NCI-H1092 (cell line): ENCODE results near the gene CNOT4.
"Not testable (repeated sequence)": the region's sequence is repeated elsewhere in the genome, so short reads cannot be mapped to it uniquely, and the experiment has no call there.

ENCODE experiments used
- DNase-seq: peaks from one replicate; lab custom pipeline; 2025; lab: John Stamatoyannopoulos, UW

Gene CNOT4

GRCh38 chr7:135454060-135454459, 55.8 kb downstream of the CNOT4 start:
- no peak for DNase-seq

DNA sequence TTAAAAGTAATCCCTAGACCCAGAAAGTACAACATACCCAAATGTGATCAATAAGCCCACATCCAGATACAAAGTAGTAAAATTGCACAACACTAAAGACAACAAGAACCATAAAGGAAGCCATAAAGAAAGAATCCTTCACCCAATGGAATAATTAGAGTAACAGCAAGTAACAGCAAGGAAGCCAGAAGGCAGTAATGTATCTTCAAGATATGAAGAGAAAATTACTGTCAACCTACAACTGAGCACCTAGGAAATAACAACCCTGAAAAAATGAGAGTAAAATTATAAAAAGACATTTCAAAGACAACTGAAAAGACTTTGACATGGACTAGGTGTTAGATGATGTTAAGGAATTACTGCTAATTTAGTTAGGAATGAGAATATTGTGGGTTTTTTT, 60.5 kb downstream of the CNOT4 start:
- no peak for DNase-seq

GRCh38 chr7:135448753-135449152, 61.1 kb downstream of the CNOT4 start:
- DNase-seq: no peak

DNA sequence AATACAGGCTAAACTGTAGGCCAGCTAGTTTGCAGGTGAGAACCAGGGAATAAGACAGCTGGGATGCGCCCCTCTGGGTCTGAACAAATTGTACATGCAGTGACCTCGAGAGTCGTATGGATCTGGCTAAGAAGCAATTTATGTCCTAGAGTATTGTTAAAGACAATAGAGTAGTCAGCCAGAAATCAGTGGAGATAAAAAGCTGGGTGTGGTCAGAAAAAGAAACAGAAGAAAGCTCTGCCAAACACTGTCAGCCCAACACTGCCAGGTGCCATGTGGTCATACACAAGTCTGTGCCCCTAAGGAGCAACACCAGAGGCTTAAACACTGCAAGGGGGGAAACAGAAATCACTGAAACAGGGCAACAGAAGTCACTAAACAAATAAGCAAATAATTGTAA, 62.2 kb downstream of the CNOT4 start:
- DNase-seq: no peak

DNA sequence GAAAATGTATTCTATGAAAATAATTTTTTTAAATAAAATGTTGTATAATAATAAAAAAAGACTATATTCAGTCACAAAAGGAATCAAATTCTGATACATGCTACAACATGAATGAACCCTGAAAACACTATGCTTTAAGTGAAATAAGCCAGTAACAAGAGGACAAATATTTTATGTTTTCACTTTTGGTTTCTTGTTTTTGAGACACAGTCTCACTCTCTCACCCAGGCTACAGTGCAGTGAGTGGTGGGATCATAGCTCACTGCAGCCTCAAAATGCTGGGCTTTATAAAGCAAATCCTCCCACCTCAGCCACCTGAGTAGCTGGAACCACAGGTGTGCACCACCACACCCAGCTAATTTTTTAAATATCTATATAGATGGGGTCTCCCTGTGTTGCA, 64.2 kb downstream of the CNOT4 start:
- no peak for DNase-seq

- not testable (repeated sequence) for DNase-seq
These were observed 64.6 kb downstream of the CNOT4 start for GRCh38 chr7:135445266-135445665.

- no peak for DNase-seq
These were observed 68.1 kb downstream of the CNOT4 start for GRCh38 chr7:135441791-135442190.

- DNase-seq: no peak
These were observed 75.9 kb downstream of the CNOT4 start for GRCh38 chr7:135434047-135434446.

GRCh38 chr7:135430626-135431025, 79.3 kb downstream of the CNOT4 start:
- no peak for DNase-seq

DNA sequence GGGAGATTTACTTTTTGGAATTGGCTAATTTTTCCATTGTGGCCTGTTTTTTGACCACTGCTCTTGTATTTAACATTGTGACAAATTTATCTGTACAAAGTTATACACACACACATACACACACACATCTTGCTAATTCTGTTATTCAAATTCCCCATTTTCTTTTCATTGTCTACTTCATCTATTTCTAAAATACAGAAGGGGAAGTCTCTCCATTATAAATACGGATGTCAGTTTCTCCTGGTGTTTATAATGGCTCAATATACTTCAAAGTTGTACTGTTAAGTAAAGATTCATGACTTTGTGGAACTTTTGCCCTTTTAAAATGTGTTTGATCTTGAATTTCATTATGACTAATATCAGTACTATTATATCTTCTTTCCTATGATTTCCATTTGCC, 81.0 kb downstream of the CNOT4 start:
- no peak for DNase-seq

- DNase-seq: no peak
These were observed 81.9 kb downstream of the CNOT4 start for GRCh38 chr7:135428011-135428410.

DNA sequence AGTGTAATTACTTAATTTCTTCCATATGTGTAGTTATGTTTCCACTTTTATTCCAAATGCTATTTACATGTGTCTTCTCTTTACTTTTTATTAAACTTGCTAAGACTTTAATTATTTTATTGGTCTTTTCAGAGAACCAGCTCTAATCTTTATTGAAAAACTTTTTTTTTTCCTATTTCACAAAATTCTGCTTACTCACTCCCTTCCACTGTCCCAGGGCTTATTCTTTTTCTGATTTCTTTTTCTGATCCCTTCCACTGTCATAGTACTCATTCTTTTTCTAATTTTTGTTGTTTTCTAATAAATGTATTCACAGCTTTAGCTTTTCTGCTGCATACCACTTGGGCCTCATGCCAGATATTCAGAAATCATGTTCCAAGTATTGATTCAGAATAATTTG, 82.7 kb downstream of the CNOT4 start:
- no peak for DNase-seq

DNA sequence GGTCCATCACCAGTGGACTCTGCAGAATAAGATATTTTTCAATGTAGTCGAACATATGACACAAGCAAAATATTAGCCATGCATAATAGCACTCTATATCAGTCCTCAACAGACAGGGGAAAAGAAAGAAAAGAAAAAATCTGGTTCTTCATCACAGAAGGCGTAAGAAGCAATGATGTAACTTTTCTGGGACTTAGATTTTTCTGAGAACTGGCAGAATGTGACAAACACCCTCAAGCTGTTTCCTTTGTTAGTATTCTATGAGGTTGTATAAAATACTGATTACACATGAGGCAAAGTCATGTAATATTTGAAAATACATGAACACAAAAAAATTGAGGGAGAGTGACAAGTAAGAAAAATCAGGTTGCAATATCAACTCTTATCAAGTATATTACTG, 84.9 kb downstream of the CNOT4 start:
- no peak for DNase-seq

DNA sequence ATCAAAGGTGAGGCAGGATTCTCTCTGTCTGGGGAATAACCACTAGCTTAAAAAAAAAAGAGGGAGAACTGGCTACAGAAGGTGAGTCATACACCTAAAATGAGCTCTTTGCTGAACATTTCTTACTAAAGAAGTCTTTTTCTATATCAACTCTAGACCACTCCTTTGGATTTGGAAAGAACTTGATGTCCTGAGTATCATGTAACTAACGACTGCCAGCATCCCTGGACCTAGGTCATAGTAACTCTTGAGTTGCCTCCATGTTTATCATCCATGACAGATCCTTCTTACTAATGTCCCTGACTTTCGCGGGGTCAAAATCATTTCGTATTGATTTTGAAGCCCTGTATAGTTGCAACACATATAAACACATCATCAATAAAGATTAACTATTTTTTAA, 89.1 kb downstream of the CNOT4 start:
- DNase-seq: no peak

DNA sequence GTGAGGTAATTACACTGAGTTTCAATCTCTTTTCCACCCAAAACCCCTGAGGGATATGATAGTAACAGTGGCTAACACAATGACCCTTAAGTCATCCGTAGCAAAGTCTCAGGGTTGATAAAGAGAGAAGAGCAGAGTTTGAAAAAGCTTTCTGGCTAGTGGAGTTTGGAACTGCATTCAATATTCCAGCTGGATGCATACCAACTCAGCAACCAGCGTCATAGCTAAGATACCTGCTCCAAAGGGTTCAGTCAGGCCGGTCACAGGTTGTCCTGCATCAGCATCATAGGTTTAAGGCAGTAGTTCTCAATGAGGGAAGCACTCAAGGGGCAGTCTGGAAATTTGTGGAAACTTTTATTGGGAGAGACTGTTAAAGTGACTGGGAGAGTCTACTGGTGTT, 93.5 kb downstream of the CNOT4 start:
- no peak for DNase-seq

- DNase-seq: no peak
These were observed 95.0 kb downstream of the CNOT4 start for GRCh38 chr7:135414850-135415439.

DNA sequence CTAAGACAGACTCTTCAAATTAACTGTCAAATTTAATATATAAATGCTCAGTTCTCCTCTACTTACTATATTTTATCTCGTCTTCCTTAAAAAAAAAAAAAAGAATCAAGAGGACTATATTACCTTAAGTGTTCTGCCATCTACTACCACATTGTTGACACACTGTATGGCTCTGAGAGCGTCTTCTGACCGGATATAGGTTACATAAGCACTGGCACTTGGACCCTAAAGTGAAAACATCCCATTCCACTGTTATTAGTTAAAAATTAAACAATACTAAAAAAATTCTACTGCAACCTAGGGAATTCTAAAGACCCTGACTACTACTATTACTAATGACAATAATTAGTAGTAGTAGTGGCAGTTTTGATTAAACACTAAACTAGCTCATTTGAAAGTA, 95.7 kb downstream of the CNOT4 start:
- DNase-seq: no peak

- DNase-seq: no peak
These were observed 98.8 kb downstream of the CNOT4 start for GRCh38 chr7:135411098-135411497.

GRCh38 chr7:135410543-135410942, 99.4 kb downstream of the CNOT4 start:
- no peak for DNase-seq

DNA sequence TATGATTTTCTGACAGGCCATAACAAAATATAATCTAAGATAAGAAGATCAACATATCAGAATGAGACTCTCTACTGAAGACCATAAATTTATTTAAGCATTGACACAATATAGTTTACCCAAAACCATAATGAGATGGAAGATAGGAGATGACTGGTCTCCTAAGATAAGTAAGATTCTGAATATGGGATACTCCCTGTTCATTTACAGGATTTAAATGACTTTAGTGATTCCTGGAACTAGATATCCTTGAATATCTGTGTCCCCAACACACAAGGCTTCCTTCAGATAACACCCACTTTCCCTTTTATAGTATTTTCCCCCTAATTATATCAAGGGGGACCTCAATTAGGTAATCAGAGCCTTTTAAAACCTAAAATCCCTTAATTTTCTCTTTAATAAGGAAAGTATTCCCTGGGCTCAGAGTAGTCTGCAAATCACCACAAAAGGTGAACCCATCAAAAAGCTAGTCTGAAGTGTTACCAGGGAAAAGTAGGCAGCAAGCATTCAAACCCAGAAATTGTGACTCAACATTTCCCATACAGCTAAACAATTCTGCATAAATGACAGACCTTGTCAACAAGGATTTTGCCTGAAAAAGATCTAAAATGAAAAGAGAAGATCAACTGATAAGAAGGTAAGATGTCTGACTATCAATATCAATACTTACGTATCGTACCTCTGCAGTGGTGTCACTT, 99.9 kb downstream of the CNOT4 start:
- no peak for DNase-seq

DNA sequence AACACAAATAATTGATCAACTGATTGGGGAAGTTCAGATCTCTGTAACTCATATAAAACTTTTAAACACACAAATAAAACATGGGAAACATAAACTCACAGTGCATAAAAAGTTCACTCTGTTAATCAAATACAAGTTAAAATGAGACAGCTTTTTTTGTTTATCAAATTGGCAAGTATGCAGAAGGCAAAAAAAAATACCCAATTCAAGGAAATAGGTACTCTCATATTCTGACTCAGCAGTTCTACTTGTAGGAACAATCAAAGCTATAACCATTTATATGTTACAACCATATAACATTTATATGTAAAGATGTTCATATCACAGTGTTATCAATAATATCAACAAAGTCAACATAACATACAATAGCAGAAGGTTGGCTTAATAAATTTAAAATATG, 102.0 kb downstream of the CNOT4 start:
- no peak for DNase-seq

DNA sequence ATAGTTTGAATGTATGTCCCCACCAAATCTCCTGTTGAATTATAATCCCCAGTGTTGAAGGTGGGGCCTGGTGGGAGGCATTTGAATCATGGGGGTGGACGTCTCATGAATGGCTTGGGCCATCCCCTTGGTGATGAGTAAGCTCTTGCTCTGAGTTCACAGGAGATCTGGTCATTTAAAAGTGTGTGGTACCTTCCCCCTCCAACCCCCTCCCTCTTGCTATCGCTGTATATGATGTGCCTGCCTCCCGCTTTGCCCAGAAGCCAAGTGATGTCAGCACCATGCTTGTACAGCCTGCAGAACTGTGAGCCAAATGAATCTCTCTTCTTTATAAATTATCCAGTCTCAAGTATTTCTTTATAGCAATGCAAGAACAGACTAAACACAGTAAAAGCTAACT, 103.0 kb downstream of the CNOT4 start:
- no peak for DNase-seq

DNA sequence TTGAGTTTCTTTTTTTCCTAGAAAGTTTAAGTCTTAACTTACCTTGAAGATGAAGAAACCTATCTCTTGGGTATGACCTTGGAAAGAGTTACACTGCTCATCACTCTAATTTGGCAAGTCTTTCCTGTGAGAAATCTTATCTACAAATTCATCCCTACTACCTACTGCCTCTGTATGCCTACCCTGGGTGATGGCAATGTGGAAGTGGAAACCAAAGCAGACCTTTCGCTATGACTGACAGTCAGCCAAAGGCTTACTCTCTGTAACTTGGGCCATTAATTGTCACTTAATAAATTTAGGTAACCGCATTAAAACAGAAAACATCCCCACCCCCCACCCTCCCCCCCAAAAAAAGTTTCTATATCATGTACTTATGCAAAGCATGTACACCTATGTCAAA, 103.9 kb downstream of the CNOT4 start:
- no peak for DNase-seq

DNA sequence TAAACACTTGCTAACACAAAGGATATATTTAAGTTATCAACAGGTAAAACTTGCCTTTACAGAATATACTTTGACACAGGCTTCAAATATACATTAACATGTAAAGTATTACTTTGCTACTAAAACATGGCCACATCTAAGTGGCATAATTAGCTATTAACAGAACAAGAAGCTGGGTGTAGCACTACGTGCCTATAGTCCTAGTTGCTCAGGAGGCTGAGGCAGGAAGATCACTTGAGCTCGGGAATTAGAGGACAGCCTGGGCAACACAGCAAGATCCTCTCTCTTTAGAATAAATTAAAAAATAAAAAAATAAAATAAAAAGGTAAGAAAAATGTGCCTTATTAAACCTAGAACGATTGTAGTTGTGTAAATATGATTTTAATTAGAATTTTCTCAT, 106.6 kb downstream of the CNOT4 start:
- DNase-seq: no peak
